A172 (cell line): Measurements from ENCODE around the gene TDRD9. TPM values are rescaled to one million over a fixed set of nuclear protein-coding genes. Genes with fewer than 3 reads are reported as not detected.

Experiments used
- total RNA-seq: library from RNA; depleted of rRNA; stranded (reverse); fragments of >200 nt; shearing (Covaris generic); gene quantifications from 2 replicates; pipeline ENCODE4 v1.2.3, GENCODE V29; 2014; rRNA removed

The TDRD9 gene
- total RNA-seq, 1 experiment from 2014 or later, result not detected

Other genes starting within 250 kb of the TDRD9 start
- gene XRCC3, start 213.0 kb upstream of the TDRD9 start, total RNA-seq, result 24.4 and 24.5 TPM in 2 replicates
- 47.5 and 57.4 TPM in 2 replicates for gene ZFYVE21, start 212.6 kb upstream of the TDRD9 start, total RNA-seq
- 4.0 and 4.8 TPM in 2 replicates for gene PPP1R13B, start 80.9 kb upstream of the TDRD9 start, total RNA-seq
- not detected in 2 replicates for gene RD3L, start 14.1 kb downstream of the TDRD9 start, total RNA-seq
- gene ASPG, start 157.2 kb downstream of the TDRD9 start, total RNA-seq, result not detected in 2 replicates
- gene KIF26A, start 210.1 kb downstream of the TDRD9 start, total RNA-seq, result 2.4 and 3.0 TPM in 2 replicates